ENCODE results near the gene PDCD2L. TPM values are rescaled to one million over a fixed set of nuclear protein-coding genes. Genes with fewer than 3 reads are reported as not detected.

Gene PDCD2L
- polyA plus RNA-seq, 1 donor (not counting 4 experiments of a cell fraction or from before 2014, with no cell fraction given), result 23.8 TPM

DNA sequence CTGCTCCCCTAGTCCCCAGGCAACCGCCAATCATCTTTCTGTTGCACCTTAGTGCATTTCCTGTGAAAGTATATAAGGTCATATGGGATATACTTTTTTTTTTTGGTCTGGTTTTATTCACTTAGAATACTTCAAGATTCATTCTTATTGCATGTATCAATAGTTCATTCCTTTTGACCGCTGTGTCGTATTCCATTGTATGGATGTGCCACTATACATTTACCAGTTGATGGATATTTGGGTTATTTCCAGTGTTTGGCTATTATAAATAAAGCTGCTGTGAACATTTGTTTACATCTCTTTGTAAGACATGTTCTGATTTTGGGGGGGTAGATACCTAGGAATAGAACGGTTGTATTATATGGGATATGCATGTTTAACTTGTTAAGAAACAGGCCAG, 14.1 kb downstream of the PDCD2L start:
- no peak overlapping the region for H2AFZ ChIP-seq (ENCODE audit: control insufficient read depth, low read length)
- H3K27me3 ChIP-seq (ENCODE audit: control insufficient read depth, extremely low read depth, insufficient read depth, low read length), result no peaks in the 10 kb centered on the region
- H3K4me1 ChIP-seq (ENCODE audit: control insufficient read depth, extremely low read depth, insufficient read depth, low read length), result peaks cover 3% of the 10 kb centered on the region
- dilution Hi-C loops (cut with MboI; ENCODE audit: extremely low pct_ligation_motif_present, low sequenced_read_pairs), result no loop called here
- H4K20me1 ChIP-seq (ENCODE audit: control insufficient read depth, extremely low read depth, insufficient read depth, low read length), result peaks cover 2% of the 10 kb centered on the region
- H3K9me3 ChIP-seq (ENCODE audit: control insufficient read depth, low read depth, low read length), result no peaks in the 10 kb centered on the region
- H3K9ac ChIP-seq (ENCODE audit: control insufficient read depth, extremely low read depth, insufficient read depth, low read length), result no peak overlapping the region
- no peaks in the 10 kb centered on the region for H3K9me1 ChIP-seq (ENCODE audit: control insufficient read depth, extremely low read depth, insufficient read depth, low read length)
- no peak overlapping the region for H3K4me2 ChIP-seq (ENCODE audit: control insufficient read depth, extremely low read depth, insufficient read depth, low read depth, low read length)
- H3K36me3 ChIP-seq (ENCODE audit: control insufficient read depth in 2 of 2, extremely low read depth in 1 of 2, insufficient read depth in 2 of 2, low read length in 2 of 2), result peaks cover 6 to 13% of the 10 kb centered on the region in 2 experiments
- FAIRE-seq (no peak), DNase-seq (ENCODE audit: low read depth, low spot score) (no peak)
- no peak overlapping the region for H3K4me3 ChIP-seq (ENCODE audit: control insufficient read depth in 2 of 3, extremely low read depth in 1 of 3, insufficient read depth in 2 of 3, low read depth in 1 of 3, low read length in 3 of 3)
- H3K27ac ChIP-seq (ENCODE audit: control insufficient read depth, insufficient read depth, low read length), result no peak overlapping the region
- TF ChIP-seq, protein P1, sequence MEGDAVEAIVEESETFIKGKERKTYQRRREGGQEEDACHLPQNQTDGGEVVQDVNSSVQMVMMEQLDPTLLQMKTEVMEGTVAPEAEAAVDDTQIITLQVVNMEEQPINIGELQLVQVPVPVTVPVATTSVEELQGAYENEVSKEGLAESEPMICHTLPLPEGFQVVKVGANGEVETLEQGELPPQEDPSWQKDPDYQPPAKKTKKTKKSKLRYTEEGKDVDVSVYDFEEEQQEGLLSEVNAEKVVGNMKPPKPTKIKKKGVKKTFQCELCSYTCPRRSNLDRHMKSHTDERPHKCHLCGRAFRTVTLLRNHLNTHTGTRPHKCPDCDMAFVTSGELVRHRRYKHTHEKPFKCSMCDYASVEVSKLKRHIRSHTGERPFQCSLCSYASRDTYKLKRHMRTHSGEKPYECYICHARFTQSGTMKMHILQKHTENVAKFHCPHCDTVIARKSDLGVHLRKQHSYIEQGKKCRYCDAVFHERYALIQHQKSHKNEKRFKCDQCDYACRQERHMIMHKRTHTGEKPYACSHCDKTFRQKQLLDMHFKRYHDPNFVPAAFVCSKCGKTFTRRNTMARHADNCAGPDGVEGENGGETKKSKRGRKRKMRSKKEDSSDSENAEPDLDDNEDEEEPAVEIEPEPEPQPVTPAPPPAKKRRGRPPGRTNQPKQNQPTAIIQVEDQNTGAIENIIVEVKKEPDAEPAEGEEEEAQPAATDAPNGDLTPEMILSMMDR (optimal IDR thresholded peaks at IDR 0.05 in 1 of 3, IDR thresholded peaks at IDR 0.05 in 1 of 3, conservative IDR thresholded peaks at IDR 0.05 in 1 of 3; ENCODE audit: extremely low read depth in 1 of 3, insufficient read depth in 2 of 3, low read length in 3 of 3), result no peak
- TF ChIP-seq EZH2 (IDR thresholded peaks at IDR 0.05; ENCODE audit: low read length), result no peak
- H3K79me2 ChIP-seq (ENCODE audit: control insufficient read depth, insufficient read depth, low read length), result no peaks in the 10 kb centered on the region

DNA sequence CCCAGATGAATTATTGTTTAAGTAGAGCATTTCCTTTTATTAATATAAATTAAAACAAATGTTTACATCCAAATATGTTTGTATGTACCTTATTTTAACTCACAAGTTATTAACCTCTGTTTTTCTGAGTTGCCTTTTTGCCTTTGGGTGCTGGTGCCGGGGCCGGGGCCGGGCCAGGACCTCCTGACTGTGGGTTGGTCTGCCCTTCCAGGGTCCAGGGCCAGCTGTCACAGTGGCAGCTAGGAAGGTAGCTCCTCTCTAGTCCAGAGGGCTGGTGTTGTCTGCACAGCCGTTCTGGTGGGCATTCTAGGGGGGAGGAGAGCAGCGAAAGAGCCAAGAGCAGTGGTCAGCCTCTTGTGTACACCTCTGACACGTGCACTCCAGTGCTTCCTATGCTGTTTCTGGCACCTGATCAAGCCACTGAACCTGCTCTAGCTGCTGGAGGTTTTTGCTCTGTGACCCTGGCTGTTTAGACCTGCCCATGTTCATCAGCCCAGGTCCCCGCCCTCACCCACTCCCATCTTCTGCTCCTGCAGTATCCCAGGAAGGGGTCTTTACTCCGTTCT, 22.0 kb downstream of the PDCD2L start:
- peaks cover 27% of the 10 kb centered on the region for H3K79me2 ChIP-seq (ENCODE audit: control insufficient read depth, insufficient read depth, low read length)
- no peaks in the 10 kb centered on the region for H3K9me1 ChIP-seq (ENCODE audit: control insufficient read depth, extremely low read depth, insufficient read depth, low read length)
- H3K4me3 ChIP-seq (ENCODE audit: control insufficient read depth in 2 of 3, extremely low read depth in 1 of 3, insufficient read depth in 2 of 3, low read depth in 1 of 3, low read length in 3 of 3), result no peak overlapping the region
- H2AFZ ChIP-seq (ENCODE audit: control insufficient read depth, low read length), result no peak overlapping the region
- FAIRE-seq (no peak), DNase-seq (ENCODE audit: low read depth, low spot score) (no peak)
- no peaks in the 10 kb centered on the region for H3K27me3 ChIP-seq (ENCODE audit: control insufficient read depth, extremely low read depth, insufficient read depth, low read length)
- H4K20me1 ChIP-seq (ENCODE audit: control insufficient read depth, extremely low read depth, insufficient read depth, low read length), result peaks cover 13% of the 10 kb centered on the region
- no peak overlapping the region for H3K27ac ChIP-seq (ENCODE audit: control insufficient read depth, insufficient read depth, low read length)
- dilution Hi-C loops (cut with MboI; ENCODE audit: extremely low pct_ligation_motif_present, low sequenced_read_pairs), result no loop called here
- no peak overlapping the region for H3K9ac ChIP-seq (ENCODE audit: control insufficient read depth, extremely low read depth, insufficient read depth, low read length)
- TF ChIP-seq, protein P1 (optimal IDR thresholded peaks at IDR 0.05 in 1 of 3, IDR thresholded peaks at IDR 0.05 in 1 of 3, conservative IDR thresholded peaks at IDR 0.05 in 1 of 3; ENCODE audit: extremely low read depth in 1 of 3, insufficient read depth in 2 of 3, low read length in 3 of 3), result no peak
- TF ChIP-seq EZH2 (IDR thresholded peaks at IDR 0.05; ENCODE audit: low read length), result no peak
- H3K4me2 ChIP-seq (ENCODE audit: control insufficient read depth, extremely low read depth, insufficient read depth, low read depth, low read length), result no peak overlapping the region
- H3K4me1 ChIP-seq (ENCODE audit: control insufficient read depth, extremely low read depth, insufficient read depth, low read length), result peaks cover 13% of the 10 kb centered on the region
- H3K36me3 ChIP-seq (ENCODE audit: control insufficient read depth in 2 of 2, extremely low read depth in 1 of 2, insufficient read depth in 2 of 2, low read length in 2 of 2), result peaks cover 2 to 3% of the 10 kb centered on the region in 2 experiments
- no peaks in the 10 kb centered on the region for H3K9me3 ChIP-seq (ENCODE audit: control insufficient read depth, low read depth, low read length)
